Left lung (tissue), 10 donors: ENCODE data around the gene APOE. TPM values are rescaled to one million over a fixed set of nuclear protein-coding genes. Genes with fewer than 3 reads are reported as not detected.

Source experiments
- ATAC-seq: fragments of 200-7000 bp; cut with Tn5 transposase; one replicate; pipeline ENCODE4 v1.9.1; 2020; ENCODE audit warnings: moderate library complexity
- DNase-seq, 4 donors: peaks; one replicate each; pipeline ENCODE4 v3.0.0-alpha.2; 2013 to 2020
- H3K27ac ChIP-seq, 2 donors: fragments of 200-600 bp; sonication (generic) in 1 of 2; one replicate each; pipeline versions ENCODE4 v1.5.0 to v1.8.0; 2020 to 2021
- H3K27me3 ChIP-seq, 2 donors: fragments of 200-600 bp; sonication (generic) in 1 of 2; one replicate each; pipeline versions ENCODE4 v1.5.0 to v1.8.0; 2020 to 2021
- H3K36me3 ChIP-seq, 2 donors: fragments of 200-600 bp; sonication (generic) in 1 of 2; one replicate each; pipeline versions ENCODE4 v1.5.0 to v1.8.0; 2020 to 2021
- H3K4me1 ChIP-seq, 2 donors: fragments of 200-600 bp; one replicate each; pipeline ENCODE4 v1.8.0; 2021
- H3K4me3 ChIP-seq, 2 donors: fragments of 200-600 bp; sonication (generic) in 1 of 2; one replicate each; pipeline versions ENCODE4 v1.5.0 to v1.8.0; 2020 to 2021; ENCODE audit warnings: mild to moderate bottlenecking in 1 of 2
- H3K9me3 ChIP-seq, 2 donors: fragments of 200-600 bp; sonication (generic) in 1 of 2; one replicate each; pipeline versions ENCODE4 v1.5.0 to v1.8.0; 2020 to 2021
- intact Hi-C, 2 donors: fragments of 100-400 bp; cut with DNase I; formaldehyde crosslinking; loops; one replicate each; pipeline versions ENCODE4 v1.11.2 to v1.14.2; 2022
- polyA plus RNA-seq, 6 donors: library from polyadenylated mRNA; unstranded; fragments of 120-200 nt; gene quantifications; one replicate each; pipeline ENCODE4 v1.2.1, GENCODE V29; 2013; ENCODE audit not compliant: insufficient read length in 6 of 6
- total RNA-seq, 2 donors: library from RNA; stranded (reverse); fragmentation: NEBNext Ultra II Directional; extraction: Animal tissue kit (Norgen Biotek cat#: 25700); gene quantifications; one replicate each; pipeline ENCODE4 v1.2.1, GENCODE V29; 2021
- TF ChIP-seq, protein P1 (sequence below), 2 donors: fragments of 200-600 bp; sonication (generic) in 1 of 2; IDR thresholded peaks; one replicate each; pipeline versions ENCODE4 v1.5.0 to v1.8.0; 2021; ENCODE audit warnings: antibody characterized with exemption in 2 of 2
- donor health status: DM: no; HTN: yes; CAD: no.
- donor health status: DM: no; HTN: no; CAD: no.

The APOE gene
- total and polyA plus RNA-seq, 8 donors = 22.6 to 757 (median 37.7) TPM

DNA sequence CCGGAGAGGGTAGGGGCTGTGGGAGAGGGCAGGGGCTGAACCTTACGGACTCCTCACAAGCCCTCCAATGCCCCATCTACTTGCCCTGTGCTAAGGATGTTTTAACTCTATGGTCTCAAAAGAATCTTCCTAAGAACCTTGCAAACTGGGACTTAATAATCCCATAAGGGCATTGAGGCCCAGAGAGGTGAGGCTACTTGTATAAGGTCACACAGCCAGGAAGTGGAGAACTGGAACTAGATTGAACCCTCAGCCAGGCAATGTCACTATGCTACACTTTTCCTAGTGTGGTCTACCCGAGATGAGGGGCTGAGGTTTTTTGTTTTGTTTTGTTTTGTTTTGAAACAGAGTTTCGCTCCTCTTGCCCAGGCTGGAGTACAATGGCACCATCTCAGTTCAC, 25.9 kb downstream of the APOE start:
- TF ChIP-seq, protein P1, sequence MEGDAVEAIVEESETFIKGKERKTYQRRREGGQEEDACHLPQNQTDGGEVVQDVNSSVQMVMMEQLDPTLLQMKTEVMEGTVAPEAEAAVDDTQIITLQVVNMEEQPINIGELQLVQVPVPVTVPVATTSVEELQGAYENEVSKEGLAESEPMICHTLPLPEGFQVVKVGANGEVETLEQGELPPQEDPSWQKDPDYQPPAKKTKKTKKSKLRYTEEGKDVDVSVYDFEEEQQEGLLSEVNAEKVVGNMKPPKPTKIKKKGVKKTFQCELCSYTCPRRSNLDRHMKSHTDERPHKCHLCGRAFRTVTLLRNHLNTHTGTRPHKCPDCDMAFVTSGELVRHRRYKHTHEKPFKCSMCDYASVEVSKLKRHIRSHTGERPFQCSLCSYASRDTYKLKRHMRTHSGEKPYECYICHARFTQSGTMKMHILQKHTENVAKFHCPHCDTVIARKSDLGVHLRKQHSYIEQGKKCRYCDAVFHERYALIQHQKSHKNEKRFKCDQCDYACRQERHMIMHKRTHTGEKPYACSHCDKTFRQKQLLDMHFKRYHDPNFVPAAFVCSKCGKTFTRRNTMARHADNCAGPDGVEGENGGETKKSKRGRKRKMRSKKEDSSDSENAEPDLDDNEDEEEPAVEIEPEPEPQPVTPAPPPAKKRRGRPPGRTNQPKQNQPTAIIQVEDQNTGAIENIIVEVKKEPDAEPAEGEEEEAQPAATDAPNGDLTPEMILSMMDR (IDR thresholded peaks at IDR 0.05) = no peak
- no peak for DNase-seq
- H3K36me3 ChIP-seq = no peaks in the 10 kb centered on the region
- no peak overlapping the region for H3K4me3 ChIP-seq
- no peak for ATAC-seq
- peaks cover 4 to 9% of the 10 kb centered on the region in 2 donors for H3K4me1 ChIP-seq
- no peaks in the 10 kb centered on the region for H3K9me3 ChIP-seq
- intact Hi-C loops = no loop called here
- no peaks in the 10 kb centered on the region for H3K27me3 ChIP-seq
- no peak overlapping the region for H3K27ac ChIP-seq

DNA sequence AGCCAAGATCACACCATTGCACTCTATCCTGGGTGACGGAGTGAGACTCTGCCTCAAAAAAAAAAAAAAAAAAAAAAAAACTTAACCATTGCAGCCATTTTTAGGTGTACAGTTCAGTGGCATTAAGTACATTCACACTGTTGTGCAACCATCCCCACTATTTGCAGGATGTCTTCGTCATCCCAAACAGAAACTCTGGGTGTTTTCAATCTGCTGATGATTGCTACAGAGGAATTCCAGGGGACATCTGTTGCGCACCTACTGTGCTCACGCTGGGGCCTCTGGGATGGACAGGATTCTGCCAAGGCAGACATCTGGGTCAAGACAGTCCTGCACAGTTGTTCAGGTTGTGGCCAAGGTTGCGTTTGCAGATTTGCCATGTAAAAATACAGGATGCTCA, 34.1 kb downstream of the APOE start:
- no peaks in the 10 kb centered on the region for H3K27me3 ChIP-seq
- DNase-seq (no peak), ATAC-seq (no peak)
- TF ChIP-seq, protein P1 (IDR thresholded peaks at IDR 0.05) = no peak
- no peak overlapping the region for H3K27ac ChIP-seq
- no peak overlapping the region for H3K4me3 ChIP-seq
- no peaks in the 10 kb centered on the region for H3K9me3 ChIP-seq
- no peaks in the 10 kb centered on the region for H3K4me1 ChIP-seq
- no peaks in the 10 kb centered on the region for H3K36me3 ChIP-seq
- intact Hi-C loops = no loop called here

DNA sequence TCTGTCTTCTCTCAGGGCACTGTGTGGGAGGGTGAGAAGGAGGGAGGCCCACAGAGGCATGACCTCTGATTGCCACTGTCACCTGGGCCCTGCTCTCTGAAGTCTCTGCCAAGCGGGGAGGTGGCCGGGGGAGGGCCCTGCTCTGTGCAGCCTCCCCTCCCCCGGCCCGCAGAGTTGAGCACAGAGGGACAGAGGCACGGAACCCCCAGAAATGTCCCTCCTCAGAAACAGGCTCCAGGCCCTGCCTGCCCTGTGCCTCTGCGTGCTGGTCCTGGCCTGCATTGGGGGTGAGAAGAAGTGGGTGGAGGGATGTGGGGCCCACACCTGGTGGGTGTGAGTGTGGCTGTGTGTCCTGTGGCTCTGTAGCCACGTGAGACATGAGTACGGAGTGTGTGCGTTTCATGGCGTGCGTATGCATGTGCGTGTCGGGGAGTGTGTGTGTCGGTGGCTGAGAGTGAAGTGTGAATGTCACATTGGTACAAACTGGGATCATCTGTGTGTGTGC, 36.5 kb downstream of the APOE start, which contains the start of gene APOC4:
TSS of gene APOC4 (plus strand) at position 171 of the 505 bp plus-strand sequence. CDS start at position 212, 41 bp downstream.
- intact Hi-C loops = no loop called here
- TF ChIP-seq, protein P1 (IDR thresholded peaks at IDR 0.05) = no peak
- ATAC-seq (no peak), DNase-seq (no peak)
- H3K36me3 ChIP-seq = no peaks in the 10 kb centered on the region
- H3K9me3 ChIP-seq = no peaks in the 10 kb centered on the region
- H3K27ac ChIP-seq = no peak within 1 kb of the TSS
- H3K27me3 ChIP-seq = no peaks in the 10 kb centered on the region
- no peaks in the 10 kb centered on the region for H3K4me1 ChIP-seq
- H3K4me3 ChIP-seq = no peak within 1 kb of the TSS

DNA sequence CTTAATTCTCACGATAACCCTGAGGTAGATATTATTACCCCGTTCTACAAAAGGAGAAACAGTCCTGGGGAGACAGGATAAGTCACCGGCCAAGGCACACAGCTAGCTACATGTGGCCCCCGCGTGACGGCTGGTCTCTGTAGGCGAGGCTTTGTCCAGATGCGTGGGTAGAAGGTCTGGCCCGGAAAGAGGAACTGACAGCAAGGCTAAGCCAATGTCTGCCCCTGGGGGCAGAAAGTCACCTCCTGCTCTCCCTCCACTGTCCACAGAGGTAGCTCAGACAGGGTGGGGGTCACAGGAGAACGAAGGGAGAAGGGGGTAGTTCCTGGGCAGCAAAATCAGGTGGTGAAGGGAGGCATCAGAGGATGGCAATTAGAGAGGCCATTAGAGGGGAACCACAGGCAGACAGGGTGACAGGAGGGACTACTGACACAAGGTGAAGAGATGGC, 38.2 kb downstream of the APOE start:
- TF ChIP-seq, protein P1 (IDR thresholded peaks at IDR 0.05) = no peak
- Histone ChIP-seq H3K27me3 (no peaks in the 10 kb centered on the region), H3K27ac (no peak overlapping the region), H3K4me3 (no peak overlapping the region), H3K36me3 (no peaks in the 10 kb centered on the region), H3K9me3 (no peaks in the 10 kb centered on the region), H3K4me1 (no peaks in the 10 kb centered on the region)
- peak in 2 of 4 donors; percentile 84 to 88 for DNase-seq
- intact Hi-C loops = no loop called here
- ATAC-seq = peak; percentile 82

DNA sequence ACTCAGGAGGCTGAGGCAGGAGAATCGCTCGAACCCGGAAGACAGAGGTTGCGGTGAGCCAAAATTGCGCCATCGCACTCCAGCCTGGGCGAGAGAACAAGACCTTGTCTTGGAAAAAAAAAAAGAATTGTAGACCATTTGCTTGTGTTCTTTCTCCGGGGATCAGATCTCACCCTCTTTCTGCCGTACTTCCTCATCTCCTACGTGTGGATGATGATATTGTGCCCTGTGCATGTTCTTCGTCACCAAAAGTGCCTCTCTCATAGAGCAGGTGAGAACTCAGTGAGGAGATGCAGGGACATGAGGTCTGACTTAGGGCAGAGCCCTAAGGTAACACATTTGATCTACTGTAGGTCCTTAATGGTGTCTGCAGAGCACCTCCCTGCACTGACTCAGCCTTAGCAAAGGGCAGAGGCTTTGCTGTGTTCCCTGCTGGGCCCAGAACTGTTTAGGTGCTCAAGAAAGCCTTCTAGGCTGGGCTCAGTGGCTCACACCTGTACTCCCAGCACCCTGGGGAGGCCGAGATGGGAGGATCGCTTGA, 41.5 kb downstream of the APOE start:
- intact Hi-C loops = no loop called here

More for the DNA sequence above, 41.5 kb downstream of the APOE start:
- Histone ChIP-seq H3K4me3 (no peak overlapping the region), H3K27me3 (no peaks in the 10 kb centered on the region), H3K9me3 (no peaks in the 10 kb centered on the region), H3K27ac (no peak overlapping the region), H3K36me3 (peaks cover 0 to 10% of the 10 kb centered on the region in 2 donors), H3K4me1 (peaks cover 0 to 7% of the 10 kb centered on the region in 2 donors)
- TF ChIP-seq, protein P1 (IDR thresholded peaks at IDR 0.05) = no peak
- DNase-seq = no peak
- ATAC-seq = no peak
